ENCODE measurements around the gene SLC22A3.

- TF ChIP-seq, protein P1, sequence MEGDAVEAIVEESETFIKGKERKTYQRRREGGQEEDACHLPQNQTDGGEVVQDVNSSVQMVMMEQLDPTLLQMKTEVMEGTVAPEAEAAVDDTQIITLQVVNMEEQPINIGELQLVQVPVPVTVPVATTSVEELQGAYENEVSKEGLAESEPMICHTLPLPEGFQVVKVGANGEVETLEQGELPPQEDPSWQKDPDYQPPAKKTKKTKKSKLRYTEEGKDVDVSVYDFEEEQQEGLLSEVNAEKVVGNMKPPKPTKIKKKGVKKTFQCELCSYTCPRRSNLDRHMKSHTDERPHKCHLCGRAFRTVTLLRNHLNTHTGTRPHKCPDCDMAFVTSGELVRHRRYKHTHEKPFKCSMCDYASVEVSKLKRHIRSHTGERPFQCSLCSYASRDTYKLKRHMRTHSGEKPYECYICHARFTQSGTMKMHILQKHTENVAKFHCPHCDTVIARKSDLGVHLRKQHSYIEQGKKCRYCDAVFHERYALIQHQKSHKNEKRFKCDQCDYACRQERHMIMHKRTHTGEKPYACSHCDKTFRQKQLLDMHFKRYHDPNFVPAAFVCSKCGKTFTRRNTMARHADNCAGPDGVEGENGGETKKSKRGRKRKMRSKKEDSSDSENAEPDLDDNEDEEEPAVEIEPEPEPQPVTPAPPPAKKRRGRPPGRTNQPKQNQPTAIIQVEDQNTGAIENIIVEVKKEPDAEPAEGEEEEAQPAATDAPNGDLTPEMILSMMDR (IDR thresholded peaks at IDR 0.05), result no peak
- TF ChIP-seq POLR2A (IDR thresholded peaks at IDR 0.05), result no peak
Measured at GRCh38 chr6:160435935-160436334, 87.8 kb downstream of the SLC22A3 start.

Data from testis (tissue), 2 donors.